ENCODE data around the gene HERPUD2.
"Not testable (repeated sequence)": the region's sequence is repeated elsewhere in the genome, so short reads cannot be mapped to it uniquely, and the experiment has no call there.

HERPUD2 gene

GRCh38 chr7:35599061-35599460 lies 95.9 kb downstream of the HERPUD2 start:
- DNase-seq = no peak

GRCh38 chr7:35596061-35596460 lies 98.9 kb downstream of the HERPUD2 start:
- peak; percentile 24 to 54 (median 36) for DNase-seq

GRCh38 chr7:35593899-35594298 lies 101.0 kb downstream of the HERPUD2 start:
- peak in 1 of 4 experiments; percentile 20 for DNase-seq

- no peak for DNase-seq
Observed at GRCh38 chr7:35588647-35589046, 106.3 kb downstream of the HERPUD2 start.

GRCh38 chr7:35584990-35585389 lies 109.9 kb downstream of the HERPUD2 start:
- DNase-seq = no peak

- DNase-seq = not testable (repeated sequence)
Observed at GRCh38 chr7:35584533-35584932, 110.4 kb downstream of the HERPUD2 start.
